ENCODE measurements around the gene FAM83G.

- no peak for TF ChIP-seq ZNF274 (IDR thresholded peaks at IDR 0.05; ENCODE audit: low read depth, low read length)
- no peak for TF ChIP-seq YY1 (IDR thresholded peaks at IDR 0.05; ENCODE audit: insufficient read depth, insufficient read length)
These were observed 49.6 kb downstream of the FAM83G start for GRCh38 chr17:18955009-18955408.
